Ovary (tissue), 9 donors: Measurements from ENCODE around the gene EVC2. TPM values are rescaled to one million over a fixed set of nuclear protein-coding genes. Genes with fewer than 3 reads are reported as not detected.
"Not testable (repeated sequence)": the region's sequence is repeated elsewhere in the genome, so short reads cannot be mapped to it uniquely, and the experiment has no call there.

Source experiments
- DNase-seq, 5 donors: peaks; one replicate each; pipeline ENCODE4 v3.0.0-alpha.2; 2019 to 2020
- H3K27ac ChIP-seq, 2 donors: fragments of 200-600 bp; one replicate each; pipeline versions ENCODE4 v1.5.1 to v1.8.0; 2019 to 2022
- H3K27me3 ChIP-seq: fragments of 200-600 bp; one replicate; pipeline ENCODE4 v1.8.0; 2022
- H3K36me3 ChIP-seq: fragments of 200-600 bp; sonication (generic); one replicate; pipeline ENCODE4 v1.5.1; 2019
- H3K4me1 ChIP-seq: one replicate; pipeline ENCODE4 v1.8.1; 2013; ENCODE audit warnings: mild to moderate bottlenecking, moderate library complexity; ENCODE audit not compliant: insufficient read depth
- H3K4me3 ChIP-seq: fragments of 200-600 bp; sonication (generic); one replicate; pipeline ENCODE4 v1.5.1; 2017
- H3K9me3 ChIP-seq, 2 donors: fragments of 200-600 bp in 1 of 2; sonication (generic) in 1 of 2; one replicate each; pipeline versions ENCODE4 v1.5.1 to v1.8.1; 2013 to 2019; ENCODE audit warnings: mild to moderate bottlenecking in 1 of 2, moderate library complexity in 1 of 2
- CTCF ChIP-seq, 3 donors: fragments of 450-650 bp in 2 of 3; fragments of 200-600 bp in 1 of 3; IDR thresholded peaks; one replicate each; pipeline versions ENCODE4 v1.5.1 to v1.8.0; 2016 to 2022; ENCODE audit warnings: antibody characterized with exemption in 3 of 3, mild to moderate bottlenecking in 1 of 3
- EP300 ChIP-seq: sonication (generic); formaldehyde crosslinking; IDR thresholded peaks from one replicate; pipeline ENCODE4 v1.6.1; 2017; ENCODE audit warnings: antibody characterized with exemption
- POLR2A ChIP-seq: fragments of 450-650 bp; IDR thresholded peaks from one replicate; pipeline ENCODE4 v1.6.1; 2017; ENCODE audit warnings: antibody characterized with exemption, mild to moderate bottlenecking, moderate library complexity
- WGBS, 3 donors: extraction: QIAGEN DNeasy Blood & Tissue Kit in 1 of 3; methylation state at CpG; one replicate each; pipeline versions ENCODE4 v1.1.5 to v1.1.7; 2013 to 2017; 5-methylcytosine and 5-hydroxymethylcytosine counted together
- intact Hi-C, 4 donors: fragments of 100-400 bp; cut with DNase I; formaldehyde crosslinking; loops; one replicate each; pipeline versions ENCODE4 v1.11.0 to v1.15.1; 2022 to 2023
- polyA plus RNA-seq, 2 donors: library from polyadenylated mRNA; stranded (reverse); fragments of 200-250 nt in 1 of 2; fragments of 350-450 nt in 1 of 2; fragmentation: Illumina TruSeq in 1 of 2; extraction: RNeasy Lipid Tissue Mini Kit (QIAGEN cat#74804) in 1 of 2; gene quantifications; one replicate each; pipeline ENCODE4 v1.2.3, GENCODE V29; 2013 to 2014
- total RNA-seq, 7 donors: library from RNA; depleted of rRNA in 2 of 7; stranded (reverse); fragments of >200 nt in 2 of 7; fragmentation: NEBNext Ultra II Directional in 3 of 7; extraction: Animal tissue kit (Norgen Biotek cat#: 25700) in 3 of 7; gene quantifications; one replicate each; pipeline versions ENCODE4 v1.1.0 to v1.2.4, GENCODE V29; 2016 to 2023
- donor health status: DM: no; HTN: no; CAD: no; lungs with moderate emphysema.
- donor health status: DM: no; HTN: no; CAD: no.
- donor health status: Bipolar disorder and iron deficiency.
- donor health status: DM: yes; HTN: yes; CAD: no.
- donor health status: DM: no; HTN: no; CAD: no.
- donor health status: DM: yes; HTN: yes; CAD: no.

EVC2 gene
- total and polyA plus RNA-seq, 9 donors: 8.1 to 19.4 (median 14.0) TPM

GRCh38 chr4:5734853-5735252 lies 26.5 kb upstream of the EVC2 start:
- TF ChIP-seq EP300 (no peak), POLR2A (no peak), CTCF (IDR thresholded peaks at IDR 0.05) (no peak)
- WGBS, 3 donors: 64 to 65% (median 65%) methylated on average over 5 of the region's 5 CpGs
- no peak overlapping the region for H3K4me3 ChIP-seq
- no peaks in the 10 kb centered on the region for H3K9me3 ChIP-seq
- H3K4me1 ChIP-seq: no peaks in the 10 kb centered on the region
- no peaks in the 10 kb centered on the region for H3K36me3 ChIP-seq
- intact Hi-C loops: no loop called here
- H3K27me3 ChIP-seq: no peaks in the 10 kb centered on the region
- no peak for DNase-seq
- no peak overlapping the region for H3K27ac ChIP-seq

GRCh38 chr4:5732158-5732557 lies 23.8 kb upstream of the EVC2 start:
- intact Hi-C loops: no loop called here
- Histone ChIP-seq H3K27me3 (no peaks in the 10 kb centered on the region), H3K27ac (no peak overlapping the region), H3K4me1 (no peaks in the 10 kb centered on the region), H3K36me3 (no peaks in the 10 kb centered on the region), H3K4me3 (no peak overlapping the region), H3K9me3 (no peaks in the 10 kb centered on the region)
- 87 to 94% (median 93%) methylated on average over 9 to 10 of the region's 10 CpGs for WGBS, 3 donors
- no peak for TF ChIP-seq EP300
- no peak for TF ChIP-seq POLR2A
- no peak for TF ChIP-seq CTCF (IDR thresholded peaks at IDR 0.05)
- no peak for DNase-seq

GRCh38 chr4:5730993-5731990 lies 22.9 kb upstream of the EVC2 start:
- DNase-seq: no peak

GRCh38 chr4:5730436-5730835 lies 22.1 kb upstream of the EVC2 start:
- Histone ChIP-seq H3K27me3 (no peaks in the 10 kb centered on the region), H3K36me3 (no peaks in the 10 kb centered on the region), H3K4me1 (no peaks in the 10 kb centered on the region), H3K4me3 (no peak overlapping the region), H3K27ac (no peak overlapping the region), H3K9me3 (no peaks in the 10 kb centered on the region)
- intact Hi-C loops: no loop called here
- TF ChIP-seq POLR2A (no peak), CTCF (IDR thresholded peaks at IDR 0.05) (no peak), EP300 (no peak)
- no peak for DNase-seq
- WGBS, 3 donors: 88 to 92% (median 89%) methylated on average over 10 of the region's 10 CpGs

More at GRCh38 chr4:5730993-5731990, 22.9 kb upstream of the EVC2 start:
- TF ChIP-seq CTCF (IDR thresholded peaks at IDR 0.05) (no peak), EP300 (no peak), POLR2A (no peak)
- 90 to 93% (median 91%) methylated on average over 29 to 30 of the region's 30 CpGs for WGBS, 3 donors
- H3K4me1 ChIP-seq: no peaks in the 10 kb centered on the region
- H3K27ac ChIP-seq: no peak overlapping the region
- H3K9me3 ChIP-seq: no peaks in the 10 kb centered on the region
- H3K4me3 ChIP-seq: no peak overlapping the region
- no peaks in the 10 kb centered on the region for H3K36me3 ChIP-seq
- H3K27me3 ChIP-seq: no peaks in the 10 kb centered on the region
- intact Hi-C loops: no loop called here

GRCh38 chr4:5728412-5728811 lies 20.1 kb upstream of the EVC2 start:
- H3K36me3 ChIP-seq, H3K9me3 ChIP-seq, H3K27ac ChIP-seq, intact Hi-C loops, H3K4me1 ChIP-seq, H3K4me3 ChIP-seq, DNase-seq, H3K27me3 ChIP-seq: not testable (repeated sequence)
- WGBS, 3 donors: 64 to 93% (median 85%) methylated on average over 2 of the region's 2 CpGs
